ENCODE data around the gene XRN1.
"Not testable (repeated sequence)": the region's sequence is repeated elsewhere in the genome, so short reads cannot be mapped to it uniquely, and the experiment has no call there.

DNA sequence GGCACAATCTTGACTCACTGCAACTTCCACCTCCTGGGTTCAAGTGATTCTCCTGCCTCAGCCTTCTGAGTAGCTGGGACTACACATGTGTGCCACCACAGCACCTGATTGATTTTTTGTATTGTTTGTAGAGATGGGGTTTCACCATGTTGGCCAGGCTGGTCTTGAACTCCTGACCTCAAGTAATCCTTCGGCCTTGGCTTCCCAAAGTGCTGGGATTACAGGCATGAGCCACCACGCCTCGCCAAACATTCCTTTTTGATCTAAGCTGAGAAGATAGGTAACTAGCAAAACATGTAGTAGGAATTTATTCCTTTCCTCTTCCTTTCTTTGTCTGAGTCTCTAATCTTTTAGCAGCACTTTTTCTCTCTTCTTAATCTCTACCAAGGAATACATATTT, 95.1 kb downstream of the XRN1 start:
- TF ChIP-seq, protein P1, sequence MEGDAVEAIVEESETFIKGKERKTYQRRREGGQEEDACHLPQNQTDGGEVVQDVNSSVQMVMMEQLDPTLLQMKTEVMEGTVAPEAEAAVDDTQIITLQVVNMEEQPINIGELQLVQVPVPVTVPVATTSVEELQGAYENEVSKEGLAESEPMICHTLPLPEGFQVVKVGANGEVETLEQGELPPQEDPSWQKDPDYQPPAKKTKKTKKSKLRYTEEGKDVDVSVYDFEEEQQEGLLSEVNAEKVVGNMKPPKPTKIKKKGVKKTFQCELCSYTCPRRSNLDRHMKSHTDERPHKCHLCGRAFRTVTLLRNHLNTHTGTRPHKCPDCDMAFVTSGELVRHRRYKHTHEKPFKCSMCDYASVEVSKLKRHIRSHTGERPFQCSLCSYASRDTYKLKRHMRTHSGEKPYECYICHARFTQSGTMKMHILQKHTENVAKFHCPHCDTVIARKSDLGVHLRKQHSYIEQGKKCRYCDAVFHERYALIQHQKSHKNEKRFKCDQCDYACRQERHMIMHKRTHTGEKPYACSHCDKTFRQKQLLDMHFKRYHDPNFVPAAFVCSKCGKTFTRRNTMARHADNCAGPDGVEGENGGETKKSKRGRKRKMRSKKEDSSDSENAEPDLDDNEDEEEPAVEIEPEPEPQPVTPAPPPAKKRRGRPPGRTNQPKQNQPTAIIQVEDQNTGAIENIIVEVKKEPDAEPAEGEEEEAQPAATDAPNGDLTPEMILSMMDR (IDR thresholded peaks at IDR 0.05), result not testable (repeated sequence)
- TF ChIP-seq EP300 (IDR thresholded peaks at IDR 0.05), result not testable (repeated sequence)
